Choroid plexus epithelial cell (primary cell): ENCODE results near the gene KCNT2.

Experiments
- DNase-seq: peaks from one replicate; pipeline ENCODE4 v3.0.0-alpha.2; 2010; ENCODE audit warnings: low read depth
- H3K4me3 ChIP-seq: 2 replicates; pipeline ENCODE4 v1.5.1; 2011; ENCODE audit warnings: low read depth, mild to moderate bottlenecking, control low read depth, low read length, moderate library complexity
- CTCF ChIP-seq: conservative IDR thresholded peaks from 2 replicates; pipeline ENCODE4 v1.5.1; 2011; ENCODE audit warnings: low read depth, mild to moderate bottlenecking, control low read depth, inconsistent platforms, low read length, moderate library complexity

KCNT2 gene

GRCh38 chr1:196319301-196319700 lies 288.9 kb downstream of the KCNT2 start:
- TF ChIP-seq CTCF: no peak
- DNase-seq: no peak
- no peak overlapping the region for H3K4me3 ChIP-seq

- peak; percentile 86 for TF ChIP-seq CTCF
- H3K4me3 ChIP-seq: no peak overlapping the region
- DNase-seq: peak; percentile 78
Observed at GRCh38 chr1:196317535-196318522, 290.4 kb downstream of the KCNT2 start.

GRCh38 chr1:196312739-196313138 lies 295.5 kb downstream of the KCNT2 start:
- DNase-seq: no peak
- no peak for TF ChIP-seq CTCF
- H3K4me3 ChIP-seq: no peak overlapping the region

DNA sequence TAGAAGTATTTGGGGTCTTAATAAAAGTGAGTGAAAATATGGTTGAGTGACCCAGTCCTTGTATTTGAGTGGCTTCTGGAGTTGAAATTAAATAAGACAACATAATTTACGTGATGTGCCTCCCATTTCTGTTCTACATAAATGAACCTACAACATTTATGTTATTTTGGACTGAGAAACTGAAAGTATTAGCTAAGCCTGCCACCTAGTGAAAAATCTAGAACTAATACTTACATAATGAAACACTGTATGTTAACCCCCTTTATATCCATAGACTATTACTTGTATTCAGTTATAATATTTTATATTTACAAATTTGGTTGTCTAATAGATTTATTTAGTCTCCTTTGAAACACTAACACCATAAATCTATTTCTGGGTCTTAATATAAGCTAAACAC lies 298.9 kb downstream of the KCNT2 start:
- DNase-seq: peak; percentile 73
- peak; percentile 44 for TF ChIP-seq CTCF
- H3K4me3 ChIP-seq: no peak overlapping the region

DNA sequence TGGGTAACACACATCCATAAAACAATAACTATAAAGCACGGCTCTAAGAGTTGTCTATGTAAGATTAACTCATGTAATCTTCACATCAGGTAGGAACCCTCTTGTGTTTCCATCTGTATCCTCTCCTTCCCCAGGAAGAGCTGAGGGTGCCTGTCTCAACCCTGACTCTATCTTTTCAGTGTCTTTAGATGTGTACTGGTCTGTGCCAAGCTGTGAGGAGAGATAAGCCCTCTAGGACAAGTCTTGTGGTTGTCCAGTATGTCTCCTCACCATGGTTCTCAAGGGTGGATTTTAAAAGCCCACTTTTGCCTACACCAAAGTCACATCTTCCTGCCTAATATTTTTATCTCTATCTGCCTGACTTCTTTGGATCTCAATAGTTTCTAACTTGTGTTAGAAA lies 300.1 kb downstream of the KCNT2 start:
- TF ChIP-seq CTCF: no peak
- H3K4me3 ChIP-seq: no peak overlapping the region
- DNase-seq: no peak

- H3K4me3 ChIP-seq: no peak overlapping the region
- no peak for DNase-seq
- TF ChIP-seq CTCF: no peak
Observed at GRCh38 chr1:196306421-196306820, 301.8 kb downstream of the KCNT2 start.

DNA sequence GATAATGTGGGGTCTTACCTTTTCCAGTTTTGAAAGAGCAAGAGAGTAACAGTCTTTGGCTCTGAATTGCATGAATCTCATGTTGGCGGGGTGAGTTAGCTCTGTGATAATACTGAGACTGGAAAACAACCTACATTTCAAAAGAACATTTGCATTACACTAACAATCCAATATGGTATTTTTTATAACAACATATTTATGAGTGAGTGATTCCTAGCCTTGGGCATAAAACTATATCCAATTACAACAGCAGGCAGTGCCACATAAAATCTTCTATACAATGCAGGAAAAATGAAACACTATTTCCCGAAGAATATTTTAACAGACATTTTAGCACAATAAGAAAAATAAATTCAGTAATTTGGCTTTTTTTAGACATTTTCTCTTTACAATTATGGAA lies 303.0 kb downstream of the KCNT2 start:
- no peak for DNase-seq
- TF ChIP-seq CTCF: no peak
- H3K4me3 ChIP-seq: no peak overlapping the region
